SK-N-SH (cell line): ENCODE results near the gene HAUS5. TPM values are rescaled to one million over a fixed set of nuclear protein-coding genes. Genes with fewer than 3 reads are reported as not detected.
A peak's percentile ranks its signal among the peaks of the same experiment; 100 is the strongest.

Experiments
- CTCF ChIA-PET: fragments of 300-600, 350-600 bp; formaldehyde crosslinking; extraction: SDS; loops from one replicate; lab custom pipeline; 2021; lab: Yijun Ruan, JAX
- POLR2A ChIA-PET: fragments of 350-600 bp; sonication (Branson Sonifier 250); formaldehyde crosslinking; extraction: SDS; loops from one replicate; lab custom pipeline; 2020; ENCODE audit warnings: antibody characterized with exemption, inconsistent platforms; lab: Yijun Ruan, JAX
- DNase-seq: peaks from one replicate; pipeline ENCODE4 v3.0.0; 2012
- H2AFZ ChIP-seq: fragments of 200-600 bp; sonication (generic); 2 replicates; pipeline ENCODE4 v1.8.1; 2016; ENCODE audit warnings: antibody characterized with exemption, mild to moderate bottlenecking, low read depth
- H3F3A ChIP-seq: fragments of 200-600 bp; sonication (generic); replicated peaks from 2 replicates; pipeline ENCODE3; 2016; ENCODE audit warnings: antibody characterized with exemption, mild to moderate bottlenecking; ENCODE audit not compliant: insufficient read depth
- H3K27ac ChIP-seq, 2 experiments: fragments of 200-500 bp in 1 of 2; fragments of 200-600 bp in 1 of 2; sonication (Bioruptor generic) in 1 of 2; sonication (generic), shearing (Covaris generic) in 1 of 2; 2 replicates each; pipeline versions ENCODE4 v1.5.1 to v1.6.1; 2014 to 2016; ENCODE audit warnings: low read depth in 2 of 2, inconsistent platforms in 1 of 2, low read length in 1 of 2, mild to moderate bottlenecking in 1 of 2, mixed read lengths in 1 of 2
- H3K27me3 ChIP-seq: fragments of 200-600 bp; sonication (generic), shearing (Covaris generic); 2 replicates; pipeline ENCODE4 v1.6.1; 2016; ENCODE audit warnings: mixed run types; ENCODE audit not compliant: insufficient read depth
- H3K36me3 ChIP-seq, 2 experiments: fragments of 200-500 bp in 1 of 2; fragments of 200-600 bp in 1 of 2; sonication (Bioruptor generic) in 1 of 2; sonication (generic) in 1 of 2; replicated peaks in 1 of 2; 2 replicates each; pipeline versions ENCODE3 to v1.5.1; 2014 to 2016; ENCODE audit warnings: low read length in 1 of 2, mild to moderate bottlenecking in 1 of 2; ENCODE audit not compliant: insufficient read depth in 2 of 2, control insufficient read depth in 1 of 2
- H3K4me1 ChIP-seq, 2 experiments: fragments of 200-500 bp in 1 of 2; fragments of 200-600 bp in 1 of 2; sonication (Bioruptor generic) in 1 of 2; sonication (generic), shearing (Covaris generic) in 1 of 2; 2 replicates each; pipeline versions ENCODE4 v1.5.1 to v1.6.1; 2014 to 2016; ENCODE audit warnings: low read depth in 1 of 2, low read length in 1 of 2, mixed run types in 1 of 2; ENCODE audit not compliant: insufficient read depth in 2 of 2, control insufficient read depth in 1 of 2
- H3K4me2 ChIP-seq: fragments of 200-600 bp; sonication (generic), shearing (Covaris generic); 2 replicates; pipeline ENCODE4 v1.6.1; 2017; ENCODE audit warnings: mixed run types
- H3K4me3 ChIP-seq, 2 experiments: fragments of 200-500 bp in 1 of 2; fragments of 200-600 bp in 1 of 2; sonication (Bioruptor generic) in 1 of 2; sonication (generic), shearing (Covaris generic) in 1 of 2; 2 replicates each; pipeline versions ENCODE4 v1.5.1 to v1.8.1; 2014 to 2016; ENCODE audit warnings: low read depth in 2 of 2, inconsistent platforms in 1 of 2, low read length in 1 of 2, mild to moderate bottlenecking in 1 of 2, mixed read lengths in 1 of 2, moderate library complexity in 1 of 2
- H3K79me2 ChIP-seq: fragments of 200-600 bp; sonication (generic); 2 replicates; pipeline ENCODE4 v1.8.1; 2017; ENCODE audit warnings: mild to moderate bottlenecking; ENCODE audit not compliant: insufficient read depth
- H3K9ac ChIP-seq: fragments of 200-600 bp; sonication (generic); 2 replicates; pipeline ENCODE4 v1.6.1; 2017; ENCODE audit warnings: mixed run types
- H3K9me2 ChIP-seq: fragments of 200-600 bp; sonication (generic); 2 replicates; pipeline ENCODE4 v1.6.1; 2017; ENCODE audit warnings: mixed run types
- H3K9me3 ChIP-seq: fragments of 200-600 bp; sonication (generic); 2 replicates; pipeline ENCODE4 v1.6.1; 2017; ENCODE audit warnings: mixed run types, mild to moderate bottlenecking, moderate library complexity
- H4K20me1 ChIP-seq: fragments of 200-600 bp; sonication (generic); 2 replicates; pipeline ENCODE4 v1.6.1; 2017; ENCODE audit warnings: mild to moderate bottlenecking, mixed run types; ENCODE audit not compliant: insufficient read depth
- CHD2 ChIP-seq: fragments of 150-350 bp; IDR thresholded peaks from 2 replicates; pipeline ENCODE4 v1.6.1; 2018; ENCODE audit warnings: low read length; ENCODE audit not compliant: partially characterized antibody
- ELF1 ChIP-seq: IDR thresholded peaks from 2 replicates; pipeline ENCODE4 v1.4.0; 2012
- EZH2phosphoT487 ChIP-seq: fragments of 200-600 bp; sonication (generic); IDR thresholded peaks from 2 replicates; pipeline ENCODE4 v1.6.1; 2017; ENCODE audit warnings: low read depth, mixed run types, mild to moderate bottlenecking, antibody characterized with exemption, moderate library complexity, borderline replicate concordance
- FOXM1 ChIP-seq: IDR thresholded peaks from 2 replicates; pipeline ENCODE4 v1.4.0; 2012; ENCODE audit warnings: low read depth, mild to moderate bottlenecking
- GABPA ChIP-seq: IDR thresholded peaks from 2 replicates; pipeline ENCODE4 v1.4.0; 2012; ENCODE audit warnings: low read depth, mild to moderate bottlenecking
- GATA2 ChIP-seq: sonication (generic); formaldehyde crosslinking; IDR thresholded peaks from 2 replicates; pipeline ENCODE4 v1.5.0; 2020; ENCODE audit warnings: mild to moderate bottlenecking, missing genetic modification reagents
- IRF3 ChIP-seq: fragments of 150-350 bp; IDR thresholded peaks from 2 replicates; pipeline ENCODE4 v1.6.1; 2016; ENCODE audit warnings: mild to moderate bottlenecking, low read depth, low read length
- JUND ChIP-seq: IDR thresholded peaks from 2 replicates; pipeline ENCODE4 v1.4.0; 2012
- MXI1 ChIP-seq: IDR thresholded peaks from 2 replicates; pipeline ENCODE4 v1.6.1; 2012; ENCODE audit warnings: mild to moderate bottlenecking, low read depth, low read length, improper control_type of control experiment
- NFIC ChIP-seq: IDR thresholded peaks from 2 replicates; pipeline ENCODE4 v1.4.0; 2012; ENCODE audit warnings: borderline replicate concordance
- NRF1 ChIP-seq: IDR thresholded peaks from 2 replicates; pipeline ENCODE4 v1.6.1; 2012; ENCODE audit warnings: low read depth, mild to moderate bottlenecking, low read length
- PBX3 ChIP-seq: IDR thresholded peaks from 2 replicates; pipeline ENCODE4; 2012
- RAD21 ChIP-seq: IDR thresholded peaks from 2 replicates; pipeline ENCODE4 v1.6.1; 2012; ENCODE audit warnings: mild to moderate bottlenecking, low read length
- RCOR1 ChIP-seq: fragments of 150-350 bp; IDR thresholded peaks from 2 replicates; pipeline ENCODE4 v1.6.1; 2017; ENCODE audit warnings: antibody characterized with exemption, low read length
- RXRA ChIP-seq: IDR thresholded peaks from 2 replicates; pipeline ENCODE4 v1.4.0; 2012; ENCODE audit warnings: low read depth, mild to moderate bottlenecking, borderline replicate concordance
- SIN3A ChIP-seq: IDR thresholded peaks from 2 replicates; pipeline ENCODE4 v1.6.1; 2012; ENCODE audit warnings: low read depth, mild to moderate bottlenecking, low read length, moderate library complexity, borderline replicate concordance
- SMC3 ChIP-seq: IDR thresholded peaks from 2 replicates; pipeline ENCODE4 v1.6.1; 2012; ENCODE audit warnings: low read depth, low read length, improper control_type of control experiment
- TCF12 ChIP-seq: IDR thresholded peaks from 2 replicates; pipeline ENCODE4 v1.4.0; 2012
- TEAD4 ChIP-seq: IDR thresholded peaks from 2 replicates; pipeline ENCODE4 v1.4.0; 2012; ENCODE audit warnings: mild to moderate bottlenecking, borderline replicate concordance; ENCODE audit not compliant: insufficient read depth
- USF2 ChIP-seq: fragments of 150-350 bp; IDR thresholded peaks from 2 replicates; pipeline ENCODE4 v1.6.1; 2017; ENCODE audit warnings: antibody characterized with exemption, low read length, low read depth, borderline replicate concordance
- YY1 ChIP-seq: IDR thresholded peaks from 2 replicates; pipeline ENCODE4 v1.4.0; 2012; ENCODE audit warnings: low read depth, mild to moderate bottlenecking
- ZBTB33 ChIP-seq: IDR thresholded peaks from 2 replicates; pipeline ENCODE4 v1.4.0; 2012; ENCODE audit warnings: low read depth, borderline replicate concordance
- WGBS: methylation state at CpG from one replicate; pipeline ENCODE4 v1.1.6; 2017; ENCODE audit warnings: low lambda C conversion rate; 5-methylcytosine and 5-hydroxymethylcytosine counted together
- polyA plus RNA-seq, 3 experiments: library from polyadenylated mRNA; depleted of rRNA; stranded (reverse); fragments of >200 nt; gene quantifications; 2 replicates each; pipeline ENCODE4 v1.2.3, GENCODE V29; 2012

The HAUS5 gene
- polyA plus RNA-seq, 1 of the 3 experiments (the other 2 are of a cell fraction) = 7.1 TPM

GRCh38 chr19:35621708-35622107 is 9.2 kb downstream of the HAUS5 start:
- H3K9me2 ChIP-seq = no peaks in the 10 kb centered on the region
- no peaks in the 10 kb centered on the region for H4K20me1 ChIP-seq
- no peak for TF ChIP-seq SIN3A
- no peak for TF ChIP-seq TCF12
- no peak for TF ChIP-seq CHD2
- TF ChIP-seq GABPA = no peak
- no peak for TF ChIP-seq RAD21
- no peak for TF ChIP-seq YY1
- no peak for TF ChIP-seq ZBTB33
- TF ChIP-seq MXI1 = no peak
- TF ChIP-seq EZH2phosphoT487 = no peak
- DNase-seq = no peak
- CTCF ChIA-PET = no interaction called here
- H3K9ac ChIP-seq = no peak overlapping the region
- POLR2A ChIA-PET = no interaction called here
- 88% methylated on average over 9 of the region's 9 CpGs for WGBS
- peaks cover 0 to 3% of the 10 kb centered on the region in 2 experiments for H3K36me3 ChIP-seq
- no peaks in the 10 kb centered on the region for H3K9me3 ChIP-seq
- no peak overlapping the region for H3K27ac ChIP-seq
- H3K27me3 ChIP-seq = no peaks in the 10 kb centered on the region
- peaks cover 4% of the 10 kb centered on the region for H3F3A ChIP-seq
- no peak overlapping the region for H3K4me2 ChIP-seq
- no peaks in the 10 kb centered on the region for H3K79me2 ChIP-seq
- H3K4me1 ChIP-seq = no peaks in the 10 kb centered on the region
- H3K4me3 ChIP-seq = no peak overlapping the region
- H2AFZ ChIP-seq = no peak overlapping the region

- CTCF ChIA-PET = no interaction called here
Observed at GRCh38 chr19:35622750-35623149, 10.2 kb downstream of the HAUS5 start.

More at GRCh38 chr19:35622750-35623149, 10.2 kb downstream of the HAUS5 start:
- no peak overlapping the region for H2AFZ ChIP-seq
- peaks cover 0 to 1% of the 10 kb centered on the region in 2 experiments; a peak in 1 of 4 replicates for H3K4me1 ChIP-seq
- no peaks in the 10 kb centered on the region for H3K27me3 ChIP-seq
- no peaks in the 10 kb centered on the region for H3K9me3 ChIP-seq
- H3K4me2 ChIP-seq = no peak overlapping the region
- no peak for TF ChIP-seq IRF3
- no peak for TF ChIP-seq PBX3
- no peak for TF ChIP-seq SMC3
- no peak for TF ChIP-seq GABPA
- no peak for TF ChIP-seq ZBTB33
- TF ChIP-seq RAD21 = no peak
- TF ChIP-seq TEAD4 = no peak
- TF ChIP-seq SIN3A = no peak
- no peak for TF ChIP-seq TCF12
- no peak for TF ChIP-seq USF2
- TF ChIP-seq GATA2 (CRISPR knock-in tag) = no peak
- no peak for TF ChIP-seq RCOR1
- no peak for TF ChIP-seq FOXM1
- TF ChIP-seq ELF1 = no peak
- no peak for TF ChIP-seq NRF1
- no peak for TF ChIP-seq NFIC
- TF ChIP-seq JUND = no peak
- no peak for TF ChIP-seq RXRA
- POLR2A ChIA-PET = no interaction called here
- H3K9me2 ChIP-seq = no peaks in the 10 kb centered on the region
- 95% methylated on average over 13 of the region's 13 CpGs for WGBS
- H3K36me3 ChIP-seq = peaks cover 0 to 3% of the 10 kb centered on the region in 2 experiments
- H4K20me1 ChIP-seq = no peaks in the 10 kb centered on the region
- no peaks in the 10 kb centered on the region for H3K79me2 ChIP-seq
- H3K4me3 ChIP-seq = no peak overlapping the region
- H3F3A ChIP-seq = peaks cover 4% of the 10 kb centered on the region
- H3K27ac ChIP-seq = no peak overlapping the region
- DNase-seq = peak; percentile 7
- H3K9ac ChIP-seq = no peak overlapping the region
